ENCODE results near the gene NEU2.
A peak's percentile ranks its signal among the peaks of the same experiment; 100 is the strongest.
"Not testable (repeated sequence)": the region's sequence is repeated elsewhere in the genome, so short reads cannot be mapped to it uniquely, and the experiment has no call there.

Gene NEU2

GRCh38 chr2:233035426-233036161, 3.1 kb downstream of the NEU2 start:
- DNase-seq = no peak

- no peak for DNase-seq
Observed at GRCh38 chr2:233036162-233036838, 3.8 kb downstream of the NEU2 start.

- no peak for DNase-seq
Observed at GRCh38 chr2:233037078-233037477, 4.6 kb downstream of the NEU2 start.

- DNase-seq = no peak
Observed at GRCh38 chr2:233039212-233039845, 6.9 kb downstream of the NEU2 start.

GRCh38 chr2:233039846-233040530, 7.5 kb downstream of the NEU2 start:
- DNase-seq = no peak

GRCh38 chr2:233040571-233040970, 8.1 kb downstream of the NEU2 start:
- no peak for DNase-seq

- DNase-seq = no peak
Observed at GRCh38 chr2:233041722-233042323, 9.4 kb downstream of the NEU2 start.

- DNase-seq = no peak
Observed at GRCh38 chr2:233042549-233042948, 10.1 kb downstream of the NEU2 start.

- DNase-seq = no peak
Observed at GRCh38 chr2:233044974-233045605, 12.6 kb downstream of the NEU2 start.

- DNase-seq = no peak
Observed at GRCh38 chr2:233047206-233047605, 14.7 kb downstream of the NEU2 start.

GRCh38 chr2:233047667-233048066, 15.2 kb downstream of the NEU2 start:
- DNase-seq = no peak

GRCh38 chr2:233048569-233049193, 16.2 kb downstream of the NEU2 start:
- DNase-seq = no peak

GRCh38 chr2:233049194-233049761, 16.8 kb downstream of the NEU2 start:
- no peak for DNase-seq

- no peak for DNase-seq
Observed at GRCh38 chr2:233051241-233052149, 19.0 kb downstream of the NEU2 start.

- not testable (repeated sequence) for DNase-seq
Observed at GRCh38 chr2:233052517-233052916, 20.0 kb downstream of the NEU2 start.

GRCh38 chr2:233053928-233054784, 21.7 kb downstream of the NEU2 start:
- peak; percentile 86 for DNase-seq

- DNase-seq = no peak
Observed at GRCh38 chr2:233055362-233055761, 22.9 kb downstream of the NEU2 start.

GRCh38 chr2:233056961-233057605, 24.6 kb downstream of the NEU2 start:
- no peak for DNase-seq

All from activated CD4-positive, alpha-beta T cell treated with anti-CD3 and anti-CD28 coated beads for 48 hours (primary cell).